ENCODE results near the gene MCM7.

- peak; percentile 29 for TF ChIP-seq CTCF (IDR thresholded peaks at IDR 0.05; ENCODE audit: low read depth, low read length, poor library complexity, severe bottlenecking)
- TF ChIP-seq EZH2phosphoT487 (IDR thresholded peaks at IDR 0.05; ENCODE audit: borderline replicate concordance, low read length): no peak
Measured at GRCh38 chr7:100109521-100110163, 8.4 kb upstream of the MCM7 start.

Data from DOHH2 (cell line).